GM18519 (cell line): ENCODE data around the gene TMEM145.
"Not testable (repeated sequence)": the region's sequence is repeated elsewhere in the genome, so short reads cannot be mapped to it uniquely, and the experiment has no call there.

Source experiments
- ATAC-seq: cut with Tn5 transposase; IDR thresholded peaks from one replicate; pipeline ENCODE4 v1.9.1; 2021; ENCODE audit warnings: mild to moderate bottlenecking, moderate library complexity; ENCODE audit not compliant: unreplicated experiment, low FRiP score

The TMEM145 gene

GRCh38 chr19:42311657-42312056 is 1.5 kb upstream of the TMEM145 start:
- no peak for ATAC-seq

- ATAC-seq, result no peak
These were observed 739 bp upstream of the TMEM145 start for GRCh38 chr19:42312370-42312769.

GRCh38 chr19:42313840-42314755 is 989 bp downstream of the TMEM145 start:
- ATAC-seq, result no peak

- no peak for ATAC-seq
These were observed 1.9 kb downstream of the TMEM145 start for GRCh38 chr19:42315024-42315423.

GRCh38 chr19:42316223-42317211 is 3.4 kb downstream of the TMEM145 start:
- ATAC-seq, result no peak

GRCh38 chr19:42317535-42317934 is 4.4 kb downstream of the TMEM145 start:
- ATAC-seq, result no peak

GRCh38 chr19:42322305-42322704 is 9.2 kb downstream of the TMEM145 start:
- no peak for ATAC-seq

GRCh38 chr19:42323473-42323851 is 10.4 kb downstream of the TMEM145 start:
- ATAC-seq, result no peak

GRCh38 chr19:42323852-42324654 is 10.9 kb downstream of the TMEM145 start:
- no peak for ATAC-seq

- ATAC-seq, result no peak
These were observed 11.7 kb downstream of the TMEM145 start for GRCh38 chr19:42324655-42325307.

GRCh38 chr19:42325308-42325895 is 12.3 kb downstream of the TMEM145 start, which contains the start of gene MEGF8:
TSS of gene MEGF8 (plus strand) at chr19:42325635. CDS start at chr19:42326244, 609 bp downstream.
- ATAC-seq, result peak; percentile 84

GRCh38 chr19:42325896-42326771 is 13.0 kb downstream of the TMEM145 start:
- peak; percentile 8 for ATAC-seq

- no peak for ATAC-seq
These were observed 13.9 kb downstream of the TMEM145 start for GRCh38 chr19:42326969-42327368.

GRCh38 chr19:42327381-42327780 is 14.3 kb downstream of the TMEM145 start:
- ATAC-seq, result no peak

- no peak for ATAC-seq
These were observed 15.0 kb downstream of the TMEM145 start for GRCh38 chr19:42328106-42328505.

GRCh38 chr19:42328854-42329253 is 15.7 kb downstream of the TMEM145 start:
- ATAC-seq, result no peak

GRCh38 chr19:42330241-42330711 is 17.2 kb downstream of the TMEM145 start:
- no peak for ATAC-seq

GRCh38 chr19:42331333-42331732 is 18.2 kb downstream of the TMEM145 start:
- ATAC-seq, result not testable (repeated sequence)
